NCI-H1436 (cell line): ENCODE results near the gene REV3L.
"Not testable (repeated sequence)": the region's sequence is repeated elsewhere in the genome, so short reads cannot be mapped to it uniquely, and the experiment has no call there.

Experiments used
- DNase-seq: peaks from one replicate; lab custom pipeline; 2025; lab: John Stamatoyannopoulos, UW

Gene REV3L

GRCh38 chr6:111291336-111292259, 191.4 kb downstream of the REV3L start:
- DNase-seq = no peak

- not testable (repeated sequence) for DNase-seq
Measured at GRCh38 chr6:111290689-111291335, 192.2 kb downstream of the REV3L start.

DNA sequence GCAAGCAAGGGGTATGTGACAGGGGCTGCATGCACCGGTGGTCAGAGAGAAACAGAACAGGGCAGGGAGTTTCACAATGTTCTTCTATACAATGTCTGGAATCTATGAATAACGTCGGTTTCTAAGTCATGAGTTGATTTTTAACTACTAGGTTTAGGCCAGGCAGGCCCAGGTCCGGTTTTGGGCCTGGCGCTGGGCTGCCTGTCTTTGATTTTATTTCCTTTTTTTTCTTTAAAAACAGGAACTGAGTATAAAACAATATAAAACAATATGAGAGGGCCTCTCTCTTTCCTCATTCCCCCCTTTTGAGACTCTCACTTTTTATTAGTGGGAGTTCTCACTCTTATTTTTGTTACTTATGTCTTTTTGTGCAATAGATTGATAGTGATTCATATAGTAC, 198.7 kb downstream of the REV3L start:
- DNase-seq = not testable (repeated sequence)

DNA sequence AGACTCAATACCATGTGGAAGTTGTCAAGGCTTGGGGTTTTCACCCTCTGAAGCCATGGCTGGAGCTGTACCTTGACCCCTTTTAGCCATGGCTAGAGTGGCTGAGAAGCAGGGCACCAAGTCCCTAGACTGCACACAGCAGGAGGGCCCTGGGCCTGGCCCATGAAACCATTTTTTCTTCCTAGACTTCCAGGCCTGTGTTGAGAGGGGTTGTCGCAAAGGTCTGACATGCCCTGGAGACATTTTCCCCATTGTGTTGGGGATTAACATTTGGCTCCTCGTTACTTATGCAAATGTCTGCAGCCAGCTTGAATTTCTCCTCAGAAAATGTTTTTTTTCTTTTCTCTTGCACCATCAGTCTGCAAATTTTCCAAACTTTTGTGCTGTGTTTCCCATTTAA, 199.3 kb downstream of the REV3L start:
- DNase-seq = no peak

DNA sequence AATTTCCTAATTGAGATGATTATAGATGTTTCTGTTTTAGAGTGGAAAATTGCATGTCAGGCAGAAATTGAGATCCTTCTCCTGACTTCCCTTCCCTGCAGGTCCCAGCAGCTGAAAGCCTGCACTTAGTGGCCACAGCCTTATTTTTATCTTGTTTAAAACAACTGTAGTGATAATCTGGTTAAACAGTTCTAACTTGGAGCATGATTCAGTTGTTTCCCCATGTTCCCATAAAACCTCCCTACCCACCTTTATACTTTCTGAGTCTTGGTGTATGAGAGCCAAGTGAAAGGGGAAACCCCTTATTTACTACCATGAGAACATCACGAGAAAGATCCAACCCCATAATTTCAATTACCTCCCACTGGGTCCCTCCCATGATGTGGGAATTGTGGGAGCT, 200.5 kb downstream of the REV3L start:
- no peak for DNase-seq

DNA sequence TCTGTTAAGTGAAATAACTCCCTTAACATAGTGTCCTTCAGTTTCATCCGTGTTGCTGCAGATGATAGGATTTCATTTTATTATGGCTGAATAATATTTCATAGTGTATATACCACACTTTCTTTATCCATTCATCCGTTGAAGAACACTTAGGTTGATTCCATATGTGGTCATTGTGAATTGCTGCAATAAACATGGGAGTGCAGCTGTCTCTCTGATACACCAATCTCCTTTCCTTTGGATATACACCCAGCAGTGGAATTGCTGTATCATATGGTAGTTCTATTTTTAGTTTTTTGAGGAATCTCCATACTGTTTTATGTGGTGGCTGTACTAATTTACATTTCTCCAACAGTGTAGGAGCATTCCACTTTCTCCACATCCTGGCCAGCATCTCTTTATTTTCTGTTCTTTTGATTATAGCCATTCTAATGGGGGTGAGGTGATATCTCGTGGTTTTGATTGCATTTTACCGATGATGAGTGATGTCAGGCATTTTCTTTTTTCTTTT, 202.5 kb downstream of the REV3L start:
- DNase-seq = no peak

DNA sequence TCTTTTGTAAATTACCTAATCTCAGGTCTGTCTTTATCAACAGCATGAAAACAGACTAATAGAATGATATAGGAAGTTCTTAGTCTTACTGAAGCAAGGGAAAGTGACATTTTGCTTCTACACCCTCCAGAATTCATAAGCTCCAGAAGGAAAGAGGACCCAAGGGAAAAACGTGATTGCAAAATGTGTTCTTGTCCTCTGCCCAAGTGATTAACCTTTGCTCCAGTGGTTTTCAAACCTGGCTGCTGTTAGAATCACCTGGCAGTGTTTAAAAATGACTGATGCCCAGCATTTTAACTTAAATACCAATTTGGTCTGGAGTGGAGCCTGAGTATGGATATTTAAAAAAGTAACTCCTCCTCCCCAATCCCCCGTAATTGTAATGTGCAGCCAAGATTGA, 204.3 kb downstream of the REV3L start:
- no peak for DNase-seq

GRCh38 chr6:111277819-111278218, 205.2 kb downstream of the REV3L start:
- DNase-seq = no peak

DNA sequence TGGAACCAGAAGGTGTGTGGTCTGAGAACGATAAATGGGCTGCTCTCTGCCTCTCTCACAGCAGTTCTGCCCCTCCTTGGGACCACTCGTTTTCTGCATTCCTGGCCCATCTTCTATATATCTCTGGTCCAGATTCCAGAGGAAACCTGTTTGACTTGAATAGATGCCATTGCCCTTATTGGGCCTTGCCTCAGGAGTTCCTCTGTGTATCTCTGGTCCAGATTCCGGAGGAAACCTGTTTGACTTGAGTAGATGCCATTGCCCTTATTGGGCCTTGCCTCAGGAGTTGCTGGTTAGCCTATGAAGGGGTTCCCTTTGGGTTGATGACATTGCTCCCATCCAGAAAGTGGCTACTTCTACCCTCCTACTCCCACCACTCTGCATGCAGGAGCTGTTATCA, 206.3 kb downstream of the REV3L start:
- DNase-seq = no peak

DNA sequence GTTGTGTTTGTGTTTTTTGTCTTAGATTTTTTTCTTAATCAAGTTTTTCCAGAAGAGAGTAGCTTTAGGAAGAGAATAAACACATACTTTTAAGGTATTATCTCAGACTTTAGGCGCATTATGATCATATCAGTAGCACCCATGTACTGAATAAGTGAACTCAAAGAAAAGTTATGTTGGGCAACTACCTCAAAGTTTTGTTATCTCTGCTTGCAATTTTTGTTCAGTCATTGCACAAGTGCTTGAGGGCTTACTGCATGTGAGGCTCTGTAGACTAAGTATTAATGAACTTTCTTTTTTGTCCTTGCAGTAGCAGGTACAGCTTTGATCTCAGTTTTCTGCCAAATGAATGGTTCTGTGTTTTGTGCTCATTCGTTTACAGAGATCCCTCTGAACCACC, 206.7 kb downstream of the REV3L start:
- no peak for DNase-seq

DNA sequence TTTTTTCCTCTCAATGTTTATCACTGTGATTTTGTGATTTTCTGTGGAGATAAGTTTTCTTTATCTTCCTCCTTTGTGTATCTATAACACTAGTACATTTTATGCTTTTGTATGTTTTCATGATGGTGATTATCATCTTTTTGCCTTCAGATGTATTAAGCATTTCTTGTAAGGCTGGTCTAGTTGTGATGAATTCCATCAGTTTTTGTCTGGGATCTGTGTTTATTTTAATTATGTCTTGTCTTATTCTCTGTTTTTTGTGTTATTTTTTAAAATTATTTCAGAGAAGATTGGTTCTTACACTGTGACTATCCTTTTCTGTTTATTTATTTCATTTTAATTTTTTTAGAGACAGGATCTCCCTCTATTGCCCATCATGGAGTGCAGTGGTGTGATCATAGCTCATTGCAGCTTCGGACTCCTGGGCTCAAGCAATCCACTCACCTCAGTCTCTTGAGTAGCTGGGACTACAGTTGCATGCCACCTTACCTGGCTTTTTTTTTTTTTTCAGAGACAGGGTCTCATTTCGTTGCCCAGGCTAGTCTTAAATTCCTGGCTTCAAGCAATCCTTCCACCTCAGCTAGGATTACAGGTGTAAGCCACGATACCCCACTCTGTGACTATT, 208.3 kb downstream of the REV3L start:
- no peak for DNase-seq

- DNase-seq = no peak
Measured at GRCh38 chr6:111270121-111270520, 212.9 kb downstream of the REV3L start.

- DNase-seq = no peak
Measured at GRCh38 chr6:111269401-111269970, 213.5 kb downstream of the REV3L start.

- DNase-seq = no peak
Measured at GRCh38 chr6:111267764-111268333, 215.2 kb downstream of the REV3L start.

GRCh38 chr6:111266276-111266675, 216.7 kb downstream of the REV3L start:
- no peak for DNase-seq

- no peak for DNase-seq
Measured at GRCh38 chr6:111265842-111266241, 217.2 kb downstream of the REV3L start.

- no peak for DNase-seq
Measured at GRCh38 chr6:111263837-111264236, 219.2 kb downstream of the REV3L start.

- no peak for DNase-seq
Measured at GRCh38 chr6:111260570-111261298, 222.3 kb downstream of the REV3L start.

DNA sequence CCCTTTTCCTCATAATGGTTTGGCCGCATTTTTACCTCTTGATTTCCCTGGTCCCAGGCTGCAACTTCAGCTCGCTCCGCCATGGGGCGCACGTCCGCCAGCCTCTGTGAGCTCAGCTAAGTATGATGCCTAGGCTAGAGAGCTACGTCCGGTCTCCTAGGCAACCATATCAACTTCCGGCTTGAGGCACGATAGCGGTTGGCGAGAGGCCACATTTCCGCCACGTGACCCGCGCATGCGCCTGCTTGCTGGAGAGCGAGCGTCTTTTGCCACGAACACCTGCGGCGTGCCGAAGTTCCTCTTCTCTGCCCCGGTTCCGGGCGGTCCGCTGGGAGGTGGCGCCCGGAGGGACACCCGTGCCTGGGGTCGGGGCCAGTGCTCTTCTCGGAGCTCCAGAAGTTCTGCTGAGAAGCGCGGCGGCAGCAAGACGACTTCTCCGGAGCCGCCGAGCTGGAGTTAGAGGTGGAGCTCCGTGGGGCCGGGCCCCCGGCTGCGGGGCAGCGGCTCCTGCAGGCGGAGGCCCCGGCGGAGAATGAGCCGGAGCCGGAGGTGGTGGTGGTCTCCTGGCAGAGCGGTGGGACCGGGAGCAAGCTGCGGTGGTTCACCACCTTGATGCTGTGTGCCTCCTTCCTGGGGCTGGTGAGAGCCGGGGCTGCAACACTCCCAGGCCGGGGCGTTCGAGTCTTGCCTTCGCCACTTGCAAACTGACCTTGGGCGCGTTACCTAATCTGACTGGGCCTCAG, 223.8 kb downstream of the REV3L start:
- DNase-seq = peak; percentile 98

DNA sequence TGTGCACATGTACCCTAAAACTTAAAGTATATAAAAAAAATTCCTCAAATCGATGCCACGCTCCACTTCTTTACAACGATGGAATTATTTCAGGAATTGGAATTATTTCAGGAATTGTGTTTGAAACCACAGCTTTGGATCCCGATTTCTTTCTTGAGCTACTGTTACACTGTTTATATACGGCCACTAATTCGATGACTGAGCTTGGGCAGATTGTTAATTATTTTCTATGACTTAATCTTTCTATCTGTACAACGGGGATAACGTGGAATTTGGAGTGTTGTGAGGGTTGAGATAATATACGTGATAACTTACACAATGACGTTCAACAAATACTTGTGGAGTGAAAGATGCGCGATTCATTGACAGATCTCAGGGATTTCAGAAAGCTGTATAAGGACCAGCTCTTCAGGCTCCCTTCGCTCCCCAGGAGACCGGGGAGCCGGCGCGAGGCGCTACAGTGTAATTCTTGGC, 224.4 kb downstream of the REV3L start:
- DNase-seq = no peak
